RWPE1 (cell line): ENCODE measurements around the gene CLCN4.

Source experiments
- CTCF ChIA-PET: fragments of 350-600 bp; sonication (Branson Sonifier 250); formaldehyde crosslinking; extraction: SDS; loops from one replicate; lab custom pipeline; 2021; lab: Yijun Ruan, JAX
- POLR2A ChIA-PET: fragments of 400-600 bp; formaldehyde crosslinking; extraction: SDS; loops from one replicate; lab custom pipeline; 2020; ENCODE audit warnings: antibody characterized with exemption; ENCODE audit not compliant: low non-redundant PET; lab: Yijun Ruan, JAX
- DNase-seq: peaks from one replicate; pipeline ENCODE4 v3.0.0; 2012; ENCODE audit warnings: low spot score
- H3K27ac ChIP-seq: fragments of 450-650 bp; 2 replicates; pipeline ENCODE4 v1.5.1; 2017
- TF ChIP-seq, protein P1 (sequence below): fragments of 450-650 bp; conservative IDR thresholded peaks from 2 replicates; pipeline ENCODE4 v1.5.1; 2017; ENCODE audit warnings: low read depth, mild to moderate bottlenecking

Gene CLCN4

DNA sequence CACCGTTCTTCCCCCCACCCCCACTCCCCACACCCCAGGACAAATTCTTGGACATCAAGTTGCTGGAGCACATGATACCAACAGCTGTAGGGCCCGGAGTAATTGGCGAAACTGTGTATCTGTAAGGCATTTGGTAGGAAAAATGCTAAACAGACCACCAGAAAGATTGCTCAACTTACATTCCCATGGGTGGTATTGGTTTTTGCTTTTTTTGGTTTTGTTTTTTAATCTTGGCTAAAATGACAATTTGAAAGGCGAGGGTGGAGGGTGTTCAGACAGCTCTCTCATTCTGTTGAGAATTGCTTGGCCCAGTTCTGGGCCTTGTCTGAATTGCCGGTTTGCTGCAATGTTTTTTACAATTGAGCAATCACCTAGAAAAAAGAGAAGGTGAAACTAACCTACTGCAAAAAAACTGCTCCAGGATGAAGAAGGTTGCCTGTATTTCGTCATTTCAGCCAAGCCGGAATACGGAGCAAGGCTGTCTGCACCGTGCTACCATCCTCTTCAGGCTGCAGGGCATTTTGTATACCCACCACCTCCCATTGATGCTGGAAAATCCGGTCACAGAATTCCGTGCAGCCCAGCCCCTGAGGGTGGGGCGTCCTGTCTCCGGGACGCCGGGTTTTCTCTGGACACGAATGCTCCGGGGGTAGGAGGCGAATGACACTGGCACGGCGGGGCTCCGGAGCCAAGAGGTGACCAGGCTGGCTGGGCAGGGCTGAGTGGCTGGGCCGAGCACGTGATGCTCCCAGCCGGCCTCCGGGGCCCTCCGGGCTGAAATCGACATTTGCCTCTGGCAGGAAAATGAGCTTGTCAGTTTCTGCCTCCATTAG lies at the start of gene CLCN4:
Gene CLCN4 (plus strand): TSS at position 777 of the 833 bp plus-strand sequence. CDS start 28,058 bp downstream, outside the sequence.
- H3K27ac ChIP-seq: no peak within 1 kb of the TSS
- DNase-seq: no peak
- ChIA-PET CTCF (no interaction called here), POLR2A (no interaction called here)
- TF ChIP-seq, protein P1, sequence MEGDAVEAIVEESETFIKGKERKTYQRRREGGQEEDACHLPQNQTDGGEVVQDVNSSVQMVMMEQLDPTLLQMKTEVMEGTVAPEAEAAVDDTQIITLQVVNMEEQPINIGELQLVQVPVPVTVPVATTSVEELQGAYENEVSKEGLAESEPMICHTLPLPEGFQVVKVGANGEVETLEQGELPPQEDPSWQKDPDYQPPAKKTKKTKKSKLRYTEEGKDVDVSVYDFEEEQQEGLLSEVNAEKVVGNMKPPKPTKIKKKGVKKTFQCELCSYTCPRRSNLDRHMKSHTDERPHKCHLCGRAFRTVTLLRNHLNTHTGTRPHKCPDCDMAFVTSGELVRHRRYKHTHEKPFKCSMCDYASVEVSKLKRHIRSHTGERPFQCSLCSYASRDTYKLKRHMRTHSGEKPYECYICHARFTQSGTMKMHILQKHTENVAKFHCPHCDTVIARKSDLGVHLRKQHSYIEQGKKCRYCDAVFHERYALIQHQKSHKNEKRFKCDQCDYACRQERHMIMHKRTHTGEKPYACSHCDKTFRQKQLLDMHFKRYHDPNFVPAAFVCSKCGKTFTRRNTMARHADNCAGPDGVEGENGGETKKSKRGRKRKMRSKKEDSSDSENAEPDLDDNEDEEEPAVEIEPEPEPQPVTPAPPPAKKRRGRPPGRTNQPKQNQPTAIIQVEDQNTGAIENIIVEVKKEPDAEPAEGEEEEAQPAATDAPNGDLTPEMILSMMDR: no peak

DNA sequence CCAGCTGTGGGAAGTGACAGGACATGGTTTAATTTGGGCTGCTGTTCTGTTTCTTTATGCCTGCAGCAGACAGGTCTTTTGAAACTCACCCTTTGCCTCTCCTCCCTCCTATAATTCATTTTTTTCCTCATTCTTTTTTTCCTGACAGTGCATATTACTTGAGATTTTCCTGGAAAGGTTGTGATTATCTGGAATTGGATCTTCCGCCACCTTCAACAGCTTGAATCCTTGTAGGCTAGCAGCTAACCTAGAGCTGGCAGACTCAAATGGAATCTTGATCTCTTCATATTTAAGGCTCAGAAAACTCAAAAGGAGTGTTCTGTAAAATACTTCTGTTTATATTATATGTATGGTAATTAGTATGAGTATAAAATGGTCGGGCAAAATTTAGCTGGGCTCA lies 49.3 kb upstream of the CLCN4 start:
- H3K27ac ChIP-seq: no peak overlapping the region
- CTCF ChIA-PET: interaction anchor here (0.6 kb wide), 1 partner anchor 11 kb away, joined by 4 read pairs; no protein-coding TSS in a partner anchor
- POLR2A ChIA-PET: no interaction called here
- TF ChIP-seq, protein P1: no peak
- DNase-seq: no peak

DNA sequence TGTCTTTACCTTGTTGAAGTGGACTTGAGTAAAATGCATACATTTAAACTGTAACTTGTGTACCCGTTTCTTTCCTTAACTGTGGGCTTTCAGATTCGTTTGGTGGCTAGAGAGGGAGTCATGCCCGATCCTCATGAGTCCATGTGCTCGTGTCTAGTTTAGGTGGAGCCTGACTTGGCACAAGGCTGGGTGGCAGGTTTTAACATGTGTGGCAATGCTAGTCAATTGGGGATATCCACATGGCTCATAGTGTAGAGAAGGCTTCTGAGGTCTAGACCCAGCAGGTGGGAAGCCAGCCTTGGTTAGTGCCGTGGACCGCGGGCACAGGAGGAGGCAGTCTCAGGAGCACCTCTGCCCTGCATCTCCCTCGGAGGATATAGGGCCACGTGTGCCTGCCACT lies 48.5 kb upstream of the CLCN4 start:
- no peak for DNase-seq
- no peak overlapping the region for H3K27ac ChIP-seq
- TF ChIP-seq, protein P1: no peak
- CTCF ChIA-PET: no interaction called here
- POLR2A ChIA-PET: no interaction called here

DNA sequence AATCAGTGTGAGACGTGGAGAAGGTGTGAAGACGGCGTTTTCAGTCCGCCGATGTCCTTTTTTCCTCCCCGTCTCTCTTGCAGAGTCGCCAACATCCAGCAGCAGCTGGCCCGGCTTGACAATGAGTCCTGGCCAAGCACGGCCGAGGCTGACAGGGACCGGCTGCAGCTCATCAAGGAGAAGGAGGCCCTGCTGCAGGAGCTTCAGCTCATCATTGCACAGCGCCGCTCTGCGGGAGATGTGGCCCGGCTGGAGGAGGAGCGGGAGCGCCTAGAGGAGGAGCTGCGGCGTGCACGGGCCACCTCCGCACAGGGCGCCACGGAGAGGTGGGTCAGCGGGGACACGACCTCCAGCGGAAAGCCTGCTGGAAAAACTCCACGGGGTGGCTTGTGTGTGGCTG lies 47.1 kb upstream of the CLCN4 start:
- TF ChIP-seq, protein P1: no peak
- H3K27ac ChIP-seq: no peak overlapping the region
- ChIA-PET CTCF (no interaction called here), POLR2A (no interaction called here)
- no peak for DNase-seq

DNA sequence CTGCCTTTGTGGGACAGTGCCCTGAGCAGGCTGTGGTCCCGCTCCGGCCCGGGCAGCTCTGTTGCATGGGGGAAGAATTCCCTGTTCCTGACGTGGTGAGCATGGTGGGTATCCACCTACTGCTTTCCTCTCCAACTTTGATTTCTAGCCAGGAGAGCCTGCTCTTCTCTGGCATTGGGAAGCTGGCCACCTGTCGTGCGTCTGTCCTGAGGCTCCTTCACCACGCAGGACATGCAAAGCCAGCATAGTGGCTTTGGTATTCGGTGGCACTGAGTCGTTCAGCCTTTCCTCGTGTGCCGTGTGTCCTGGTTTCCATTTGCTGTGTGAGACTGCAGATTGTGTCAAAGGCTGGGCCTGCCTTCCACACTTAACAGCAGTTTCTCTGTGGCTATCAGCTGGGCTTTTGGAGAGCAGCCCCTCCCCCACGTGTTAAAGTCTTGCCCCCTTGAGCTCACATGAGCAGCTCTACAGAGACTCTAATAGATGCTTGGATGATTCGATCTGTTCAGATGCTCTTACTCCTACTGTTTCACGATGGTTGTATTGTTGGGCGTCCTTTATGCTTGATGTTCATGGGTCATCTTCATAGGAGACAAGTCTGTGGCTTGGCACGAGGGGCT lies 46.3 kb upstream of the CLCN4 start:
- CTCF ChIA-PET: interaction anchor here (0.6 kb wide), 1 partner anchor 37 kb away, joined by 5 read pairs; no protein-coding TSS in a partner anchor
- TF ChIP-seq, protein P1: no peak
- POLR2A ChIA-PET: no interaction called here
- H3K27ac ChIP-seq: no peak overlapping the region
- no peak for DNase-seq

DNA sequence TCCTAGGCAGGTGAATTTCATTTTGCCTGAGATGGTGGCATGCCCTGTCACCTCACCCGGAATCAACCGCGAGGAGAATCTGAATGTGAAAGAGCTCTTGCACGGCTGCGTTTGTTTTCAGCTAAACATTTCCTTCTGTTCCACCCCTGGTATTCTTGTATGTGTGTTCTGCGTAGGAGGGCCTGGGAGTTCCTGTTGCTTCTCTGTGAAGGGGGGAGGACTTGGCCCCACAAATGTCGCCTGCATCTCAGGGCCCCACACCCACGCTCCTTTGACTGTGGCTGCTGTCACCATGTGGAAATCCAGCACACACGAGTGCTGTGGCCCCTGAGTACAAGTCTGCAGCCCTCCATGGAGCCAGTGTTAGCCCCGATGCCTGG lies 45.8 kb upstream of the CLCN4 start:
- TF ChIP-seq, protein P1: no peak
- POLR2A ChIA-PET: no interaction called here
- DNase-seq: no peak
- CTCF ChIA-PET: interaction anchor here (0.6 kb wide), 1 partner anchor 38 kb away, joined by 5 read pairs; no protein-coding TSS in a partner anchor
- H3K27ac ChIP-seq: no peak overlapping the region
